KBM-7 (cell line): ENCODE data around the gene ZSCAN4.

ENCODE experiments used
- DNase-seq: peaks from one replicate; pipeline ENCODE4 v3.0.0-alpha.2; 2015
- in situ Hi-C: fragments of 300-500 bp; cut with MboI; formaldehyde crosslinking; loops from 2 replicates; pipeline ENCODE4 v1.14.3; 2020; ENCODE audit warnings: low sequenced_read_pairs, low pct_unique_long_range_greater_than_20kb, mixed read lengths

Gene ZSCAN4

DNA sequence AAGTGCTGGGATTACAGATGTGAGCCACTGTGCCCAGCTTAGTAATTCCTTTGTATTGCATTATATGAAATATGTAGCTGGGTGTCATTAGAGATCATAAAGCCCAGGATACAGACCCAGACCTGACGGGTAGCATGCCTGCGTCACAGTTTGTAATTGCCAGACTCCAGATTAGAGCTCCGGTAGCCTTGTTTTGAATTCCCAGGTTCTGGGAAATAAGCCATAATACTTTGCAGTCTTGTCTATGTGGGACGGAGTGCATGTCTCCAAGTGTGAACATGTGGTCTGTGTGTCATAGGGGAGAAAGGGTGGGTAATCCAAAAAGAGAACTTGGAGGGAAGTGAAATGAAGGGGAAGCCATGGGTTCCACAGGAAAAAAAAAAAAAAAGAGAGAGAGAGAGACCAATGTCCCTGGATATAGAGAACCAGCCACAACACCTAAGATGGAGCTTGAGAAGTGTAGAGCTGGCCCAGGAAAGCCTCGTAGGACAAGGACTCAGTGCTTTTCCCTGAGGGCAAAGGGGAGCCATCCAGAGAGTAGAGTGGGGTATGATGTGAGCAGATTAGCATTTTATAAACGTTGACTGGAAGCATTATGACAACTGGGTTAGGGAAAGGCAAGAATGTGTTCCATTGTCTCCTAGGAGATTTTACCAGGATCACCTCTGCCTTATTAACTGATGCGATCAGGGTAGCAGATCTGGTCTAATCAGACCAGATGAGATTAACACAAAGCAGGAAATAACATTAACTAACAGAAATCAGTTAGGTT is 2.6 kb downstream of the ZSCAN4 start:
- in situ Hi-C loops, result no loop called here
- DNase-seq, result no peak

DNA sequence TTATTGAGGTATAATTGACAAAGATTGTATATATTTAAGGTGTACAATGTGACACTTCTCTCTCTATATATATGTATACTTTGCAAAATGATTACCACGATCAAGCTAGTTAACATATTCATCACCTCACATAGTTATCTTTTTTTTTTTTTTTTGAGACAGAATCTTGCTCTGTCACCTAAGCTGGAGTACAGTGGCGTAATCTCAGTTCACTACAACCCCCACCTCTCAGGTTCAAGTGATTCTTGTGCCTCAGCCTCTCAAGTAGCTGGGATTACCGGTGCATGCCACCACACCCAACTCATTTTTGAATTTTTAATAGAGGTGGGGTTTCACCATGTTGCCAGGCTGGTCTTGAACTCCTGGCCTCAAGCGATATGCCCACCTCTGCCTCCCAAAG is 3.7 kb downstream of the ZSCAN4 start:
- in situ Hi-C loops, result no loop called here
- DNase-seq, result no peak

DNA sequence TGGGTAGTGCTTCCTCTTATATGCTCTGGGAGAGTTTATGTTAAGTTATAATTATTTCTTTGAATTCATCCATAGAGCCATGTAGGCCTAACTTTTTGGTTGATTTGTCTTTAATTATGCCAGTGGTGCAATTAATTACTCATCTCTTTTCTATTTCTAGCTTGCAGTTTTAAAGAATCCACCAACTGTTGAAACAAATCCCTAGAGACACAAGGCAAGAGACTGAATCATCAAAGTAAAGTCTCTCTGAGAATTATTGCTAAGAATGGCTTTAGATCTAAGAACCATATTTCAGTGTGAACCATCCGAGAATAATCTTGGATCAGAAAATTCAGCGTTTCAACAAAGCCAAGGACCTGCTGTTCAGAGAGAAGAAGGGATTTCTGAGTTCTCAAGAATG is 7.1 kb downstream of the ZSCAN4 start:
- in situ Hi-C loops, result no loop called here
- no peak for DNase-seq

DNA sequence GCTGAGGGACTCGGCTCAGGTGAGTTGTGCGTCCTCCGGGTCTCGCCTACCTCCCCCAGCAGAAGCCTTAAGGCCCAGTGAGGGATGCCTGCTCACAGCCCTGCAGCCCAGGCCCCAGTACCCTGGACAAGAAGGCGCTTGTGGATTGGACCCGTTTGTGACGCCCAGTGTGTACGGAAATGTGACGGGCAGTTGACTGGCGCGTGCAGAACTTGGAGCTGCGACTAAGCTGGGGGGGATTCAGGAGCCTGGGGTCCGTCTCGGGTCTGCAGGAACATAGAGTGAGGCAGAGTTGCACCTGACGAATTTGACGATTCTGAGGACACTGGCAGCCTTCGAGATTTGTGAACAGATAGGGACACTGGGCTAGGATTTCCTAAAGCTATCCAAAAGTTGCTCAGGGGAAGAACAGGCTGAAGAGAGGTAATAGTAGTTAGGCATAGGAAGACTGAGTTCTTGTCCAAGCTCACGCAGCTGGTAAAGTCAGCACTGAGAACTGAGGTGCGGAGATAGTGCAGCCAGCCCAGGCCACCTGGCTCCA is 13.6 kb downstream of the ZSCAN4 start:
- in situ Hi-C loops, result no loop called here
- no peak for DNase-seq

DNA sequence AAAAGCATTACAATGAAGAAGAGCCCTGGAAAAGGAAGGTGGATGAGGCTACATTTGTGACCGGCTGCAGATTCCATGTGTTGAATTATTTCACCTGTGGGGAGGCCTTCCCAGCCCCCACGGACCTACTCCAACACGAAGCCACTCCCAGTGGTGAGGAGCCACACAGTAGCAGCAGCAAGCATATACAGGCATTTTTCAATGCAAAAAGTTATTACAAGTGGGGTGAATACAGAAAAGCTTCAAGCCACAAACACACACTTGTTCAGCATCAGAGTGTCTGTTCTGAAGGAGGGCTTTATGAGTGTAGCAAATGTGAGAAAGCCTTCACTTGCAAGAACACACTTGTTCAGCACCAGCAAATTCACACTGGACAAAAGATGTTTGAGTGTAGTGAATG is 18.0 kb downstream of the ZSCAN4 start:
- no peak for DNase-seq
- in situ Hi-C loops, result no loop called here

DNA sequence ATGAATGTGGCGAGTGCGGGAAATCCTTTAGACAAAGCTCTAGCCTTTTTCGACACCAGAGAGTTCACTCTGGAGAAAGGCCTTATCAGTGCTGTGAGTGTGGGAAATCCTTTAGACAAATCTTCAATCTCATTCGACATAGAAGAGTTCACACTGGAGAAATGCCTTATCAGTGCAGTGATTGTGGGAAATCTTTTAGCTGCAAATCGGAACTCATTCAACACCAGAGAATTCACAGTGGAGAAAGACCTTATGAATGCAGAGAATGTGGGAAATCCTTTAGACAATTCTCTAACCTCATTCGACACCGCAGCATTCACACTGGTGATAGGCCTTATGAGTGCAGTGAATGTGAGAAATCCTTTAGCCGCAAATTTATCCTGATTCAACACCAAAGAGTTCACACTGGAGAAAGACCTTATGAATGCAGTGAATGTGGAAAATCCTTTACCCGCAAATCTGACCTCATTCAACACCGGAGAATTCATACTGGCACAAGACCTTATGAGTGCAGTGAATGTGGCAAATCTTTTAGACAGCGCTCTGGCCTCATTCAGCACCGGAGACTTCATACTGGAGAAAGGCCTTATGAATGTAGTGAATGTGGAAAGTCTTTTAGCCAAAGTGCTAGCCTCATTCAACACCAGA is 18.8 kb downstream of the ZSCAN4 start:
- DNase-seq, result peak; percentile 11
- in situ Hi-C loops, result no loop called here

DNA sequence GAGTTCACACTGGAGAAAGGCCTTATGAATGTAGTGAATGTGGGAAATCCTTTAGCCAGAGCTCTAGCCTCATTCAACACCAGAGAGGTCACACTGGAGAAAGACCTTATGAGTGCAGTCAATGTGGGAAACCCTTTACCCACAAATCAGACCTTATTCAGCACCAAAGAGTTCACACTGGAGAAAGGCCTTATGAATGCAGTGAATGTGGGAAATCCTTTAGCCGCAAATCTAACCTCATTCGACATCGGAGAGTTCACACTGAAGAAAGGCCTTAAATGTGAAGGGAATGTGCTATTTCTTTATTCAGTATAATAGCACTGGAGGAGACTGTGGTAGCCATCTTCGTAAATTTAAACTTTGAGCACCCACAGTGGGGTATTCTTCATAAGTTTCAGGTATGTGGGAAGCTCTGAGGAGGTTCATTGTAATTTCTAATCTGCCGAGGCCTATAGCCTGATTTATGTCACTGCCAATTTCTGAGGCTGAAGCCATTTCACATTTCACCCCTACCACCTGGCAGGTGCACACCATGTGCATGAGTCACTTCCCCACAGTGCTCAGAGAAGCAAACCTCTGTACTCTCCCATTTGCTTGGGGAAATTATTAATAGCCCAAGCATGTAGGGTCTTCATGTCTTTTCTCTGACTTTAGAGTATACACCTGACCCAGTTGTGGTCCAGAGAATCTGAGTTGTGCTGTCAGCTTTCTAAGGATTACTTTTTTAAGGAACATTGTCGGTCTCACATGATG is 19.5 kb downstream of the ZSCAN4 start:
- in situ Hi-C loops, result no loop called here
- peak; percentile 11 for DNase-seq

DNA sequence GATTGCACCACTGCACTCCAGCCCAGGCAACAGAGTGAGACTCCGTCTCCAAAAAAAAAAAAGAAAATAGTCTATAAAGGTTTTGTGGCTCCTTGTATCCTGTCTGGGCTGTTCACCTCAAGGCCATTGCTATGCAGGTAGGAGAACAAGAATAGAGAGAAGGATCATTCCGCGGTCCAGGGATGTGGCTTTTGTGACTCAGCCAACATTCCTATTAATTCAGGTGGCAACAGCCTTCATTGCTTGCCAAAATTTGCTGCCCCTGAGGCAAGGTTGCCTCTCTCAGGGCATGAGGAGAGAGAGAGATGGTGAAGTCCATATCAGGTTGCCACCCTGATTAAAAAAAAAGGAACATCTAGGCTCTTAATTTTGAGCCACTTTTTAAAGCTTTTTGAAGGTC is 21.0 kb downstream of the ZSCAN4 start:
- in situ Hi-C loops, result no loop called here
- DNase-seq, result no peak

DNA sequence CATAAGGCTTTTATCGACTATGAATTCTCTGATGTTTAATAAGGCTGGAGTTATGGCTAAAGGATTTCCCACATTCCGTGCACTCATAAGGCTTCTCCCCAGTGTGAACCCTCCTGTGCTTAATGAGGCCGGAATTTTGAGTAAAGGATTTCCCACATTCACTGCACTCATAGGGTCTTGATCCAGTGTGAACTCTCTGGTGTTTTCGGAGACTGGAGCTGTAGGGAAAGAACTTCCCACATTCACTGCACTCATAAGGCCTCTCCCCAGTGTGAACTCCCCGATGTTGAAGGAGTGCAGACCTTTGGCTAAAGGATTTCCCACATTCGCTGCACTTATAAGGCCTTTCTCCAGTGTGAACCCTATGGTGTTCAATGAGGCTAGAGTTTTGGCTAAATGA is 32.9 kb downstream of the ZSCAN4 start:
- no peak for DNase-seq
- in situ Hi-C loops, result no loop called here

DNA sequence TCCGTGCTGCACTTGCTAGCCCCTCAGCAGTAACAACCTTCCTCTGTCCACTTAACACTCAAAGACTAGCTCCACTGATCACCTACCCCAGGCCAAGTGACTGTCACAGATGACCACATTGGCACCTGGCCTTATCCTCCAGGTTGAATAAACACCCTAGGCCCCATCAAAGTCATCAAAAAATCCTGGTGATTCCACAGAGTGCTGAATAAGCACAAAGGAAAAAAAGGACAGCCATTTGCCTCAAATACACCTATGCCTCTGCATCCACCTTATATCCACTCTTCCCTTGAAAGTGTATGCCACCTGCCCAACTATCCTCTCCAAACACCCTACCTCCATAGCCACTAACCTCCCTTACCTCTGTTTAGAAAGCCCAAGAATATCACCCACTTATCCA is 37.6 kb downstream of the ZSCAN4 start:
- no peak for DNase-seq
- in situ Hi-C loops, result no loop called here

DNA sequence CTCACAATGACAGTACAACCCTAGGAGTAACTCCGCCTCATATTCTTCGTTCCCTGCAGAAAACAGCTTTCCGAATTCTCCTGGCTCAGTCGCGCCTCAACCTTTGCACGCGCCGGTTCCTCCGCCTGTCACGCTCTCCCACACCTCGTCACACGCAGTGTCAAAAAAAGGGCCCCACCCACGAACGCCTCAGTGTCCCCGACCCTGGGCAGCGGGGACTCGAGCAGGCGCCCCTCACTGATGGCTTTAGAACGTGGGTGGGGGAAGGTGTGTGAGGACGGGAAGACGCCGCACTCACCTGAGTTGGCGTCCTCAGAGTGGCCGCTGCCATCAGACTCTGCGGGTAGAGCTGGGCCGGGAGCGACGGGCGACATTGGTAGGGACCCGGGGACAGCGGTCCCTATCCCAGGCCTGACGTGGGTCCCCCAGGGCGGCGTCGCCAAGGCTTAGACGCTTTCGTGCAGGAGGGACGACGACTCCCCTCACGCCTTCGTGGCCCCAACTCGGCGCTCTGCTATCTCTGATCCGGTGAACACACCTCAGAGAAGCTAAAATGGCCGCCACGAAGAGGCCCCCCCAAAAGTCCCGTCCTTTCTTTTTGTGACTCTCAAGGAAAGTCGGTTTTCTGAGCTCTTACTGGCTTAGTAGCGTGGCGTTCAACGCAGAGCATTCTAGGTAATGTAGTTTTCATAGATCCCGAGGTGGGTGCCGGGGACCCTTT is 40.1 kb downstream of the ZSCAN4 start, which contains the start of gene ZNF154:
TSS of gene ZNF154 (minus strand) at position 564 of the 721 bp plus-strand sequence. CDS start at position 331, 233 bp downstream.
- in situ Hi-C loops, result no loop called here

DNA sequence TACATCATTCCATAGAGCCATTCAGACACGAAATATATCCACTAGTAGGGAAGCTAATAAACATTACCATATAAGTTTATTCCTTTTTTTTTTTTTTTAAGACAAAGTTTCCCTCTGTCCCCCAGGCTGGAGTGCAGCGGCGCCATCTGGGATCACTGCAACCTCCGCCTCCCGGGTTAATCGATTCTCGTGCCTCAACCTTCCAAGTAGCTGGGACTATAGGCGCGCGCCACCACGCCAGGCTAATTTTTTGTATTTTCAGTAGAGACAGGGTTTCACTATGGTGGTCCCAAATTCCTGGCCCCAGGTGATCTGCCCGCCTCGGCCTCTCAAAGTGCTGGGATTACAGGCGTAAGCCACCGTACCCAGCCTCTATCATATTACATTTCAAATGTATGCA is 40.9 kb downstream of the ZSCAN4 start:
- DNase-seq, result no peak
- in situ Hi-C loops, result no loop called here

More for the DNA sequence above, 40.1 kb downstream of the ZSCAN4 start, which contains the start of gene ZNF154:
- no peak for DNase-seq

DNA sequence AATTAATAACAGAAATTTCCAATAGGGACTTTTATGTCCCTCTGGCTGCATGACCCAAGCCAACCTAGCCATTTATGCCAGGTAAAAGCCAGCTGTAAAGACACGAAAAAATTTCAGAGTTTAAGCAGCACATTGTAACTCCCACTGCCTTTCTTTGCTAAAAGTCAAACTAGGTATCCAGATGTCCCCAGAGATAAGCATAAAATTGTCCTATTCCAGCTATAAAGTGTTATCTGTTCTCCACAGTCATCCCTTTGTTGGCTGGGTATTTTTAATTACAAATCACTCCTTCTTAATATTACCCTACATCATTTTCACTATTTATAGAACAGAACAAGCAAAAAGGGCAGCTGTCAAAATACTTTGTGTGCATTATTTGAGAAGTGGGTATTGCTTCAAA is 43.5 kb downstream of the ZSCAN4 start:
- in situ Hi-C loops, result no loop called here
- DNase-seq, result no peak

DNA sequence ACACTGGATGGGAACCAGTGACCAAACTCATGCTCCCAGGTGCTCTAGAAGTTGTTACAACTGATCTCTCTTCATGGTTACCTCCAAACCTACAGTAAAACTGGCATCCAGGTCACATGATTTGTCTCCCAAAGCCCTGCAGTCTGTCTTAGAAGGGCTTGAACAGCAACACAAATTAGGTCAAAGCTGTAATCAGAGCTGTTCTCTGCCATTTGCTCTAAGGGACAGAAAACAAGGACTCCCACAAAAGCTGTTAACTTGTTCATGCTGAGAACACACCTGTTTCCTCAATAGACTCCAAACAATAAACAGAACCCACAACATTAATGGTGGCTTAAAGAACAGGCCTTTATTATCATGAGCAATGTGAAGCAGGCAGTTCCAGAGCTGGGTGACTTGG is 50.7 kb downstream of the ZSCAN4 start:
- DNase-seq, result no peak
- in situ Hi-C loops, result no loop called here

DNA sequence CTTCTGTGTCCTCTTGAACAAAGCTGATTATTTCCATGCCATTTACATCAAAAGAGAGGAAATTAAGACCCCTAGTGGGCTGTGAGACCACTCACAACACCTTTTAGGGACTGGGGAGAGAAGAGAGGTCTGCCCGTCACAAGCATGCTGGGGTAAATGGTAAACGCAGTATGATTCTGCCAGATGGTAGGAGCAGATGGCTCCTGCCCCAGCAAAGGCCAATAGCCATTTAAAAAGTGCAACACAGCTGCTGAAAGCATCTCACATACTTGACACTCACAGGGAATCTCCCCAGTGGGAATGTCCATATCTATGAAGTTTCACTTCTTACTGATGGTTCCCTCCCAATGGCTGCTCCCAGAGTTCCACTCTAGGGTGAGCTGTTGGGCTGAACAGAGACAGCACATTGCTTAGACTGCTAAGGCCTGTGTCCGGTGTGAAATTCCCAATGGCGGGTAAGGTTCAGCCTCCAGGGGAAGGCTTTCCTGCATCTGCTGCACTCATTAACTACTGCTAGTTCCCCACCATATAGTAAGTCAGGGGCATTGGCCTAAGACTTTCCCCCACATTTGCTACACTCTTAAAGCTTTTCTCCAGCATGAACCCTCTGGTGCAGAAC is 51.3 kb downstream of the ZSCAN4 start:
- in situ Hi-C loops, result no loop called here
- no peak for DNase-seq

DNA sequence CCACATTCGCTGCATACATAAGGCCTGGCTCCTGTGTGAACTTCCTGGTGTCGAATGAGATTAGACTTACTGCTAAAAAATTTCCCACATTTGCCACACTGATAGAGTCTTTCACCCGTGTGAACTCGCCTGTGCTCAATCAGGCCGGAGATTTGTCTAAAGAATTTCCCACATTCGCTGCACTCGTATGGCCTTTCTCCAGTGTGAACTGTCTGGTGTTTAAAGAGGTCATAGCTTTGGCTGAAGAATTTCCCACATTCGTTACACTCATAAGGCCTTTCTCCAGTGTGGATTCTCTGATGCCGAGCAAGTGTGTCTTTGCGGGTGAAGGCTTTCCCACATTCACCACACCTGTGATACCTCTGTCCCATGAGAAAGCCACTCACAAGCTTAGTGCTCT is 52.1 kb downstream of the ZSCAN4 start:
- in situ Hi-C loops, result no loop called here
- no peak for DNase-seq
